GM19467 (cell line): ENCODE results near the gene DEPDC4.
"Not testable (repeated sequence)": the region's sequence is repeated elsewhere in the genome, so short reads cannot be mapped to it uniquely, and the experiment has no call there.

Experiments
- ATAC-seq: cut with Tn5 transposase; IDR thresholded peaks from one replicate; pipeline ENCODE4 v1.9.1; 2021; ENCODE audit warnings: mild to moderate bottlenecking, moderate library complexity; ENCODE audit not compliant: unreplicated experiment

Gene DEPDC4

GRCh38 chr12:100266835-100267602 is at the start of gene DEPDC4, which contains the start of gene SCYL2:
DEPDC4 (minus strand) TSS chr12:100267079; CDS start chr12:100267076, 3 bp downstream.
SCYL2 (plus strand) TSS chr12:100267177; CDS start chr12:100282971, 15,794 bp downstream.
- ATAC-seq = peak; percentile 92

GRCh38 chr12:100311317-100311716 is 44.4 kb upstream of the DEPDC4 start:
- ATAC-seq = no peak

GRCh38 chr12:100308138-100308537 is 41.3 kb upstream of the DEPDC4 start:
- not testable (repeated sequence) for ATAC-seq

GRCh38 chr12:100304334-100304733 is 37.5 kb upstream of the DEPDC4 start:
- ATAC-seq = not testable (repeated sequence)

GRCh38 chr12:100303831-100304230 is 37.0 kb upstream of the DEPDC4 start:
- no peak for ATAC-seq

GRCh38 chr12:100302081-100302480 is 35.2 kb upstream of the DEPDC4 start:
- ATAC-seq = no peak

- no peak for ATAC-seq
Measured at GRCh38 chr12:100295764-100296555, 29.1 kb upstream of the DEPDC4 start.

GRCh38 chr12:100294366-100294765 is 27.5 kb upstream of the DEPDC4 start:
- ATAC-seq = not testable (repeated sequence)

- no peak for ATAC-seq
Measured at GRCh38 chr12:100293017-100293416, 26.1 kb upstream of the DEPDC4 start.

GRCh38 chr12:100290016-100290415 is 23.1 kb upstream of the DEPDC4 start:
- no peak for ATAC-seq

- no peak for ATAC-seq
Measured at GRCh38 chr12:100289038-100289437, 22.2 kb upstream of the DEPDC4 start.

GRCh38 chr12:100284556-100284955 is 17.7 kb upstream of the DEPDC4 start:
- not testable (repeated sequence) for ATAC-seq

GRCh38 chr12:100279607-100280244 is 12.8 kb upstream of the DEPDC4 start:
- ATAC-seq = no peak

GRCh38 chr12:100279159-100279558 is 12.3 kb upstream of the DEPDC4 start:
- no peak for ATAC-seq

GRCh38 chr12:100274291-100274690 is 7.4 kb upstream of the DEPDC4 start:
- ATAC-seq = no peak

- no peak for ATAC-seq
Measured at GRCh38 chr12:100273782-100274181, 6.9 kb upstream of the DEPDC4 start.

- ATAC-seq = no peak
Measured at GRCh38 chr12:100268835-100269564, 2.1 kb upstream of the DEPDC4 start.

GRCh38 chr12:100267603-100268281 is 863 bp upstream of the DEPDC4 start:
- ATAC-seq = no peak

- ATAC-seq = peak; percentile 83
Measured at GRCh38 chr12:100266585-100266834, 369 bp downstream of the DEPDC4 start.
